Ureter (tissue), 1 donor: Measurements from ENCODE around the gene UTP3. TPM values are rescaled to one million over a fixed set of nuclear protein-coding genes. Genes with fewer than 3 reads are reported as not detected.

ENCODE experiments used
- total RNA-seq: library from RNA; stranded (reverse); gene quantifications from one replicate; pipeline ENCODE4 v1.2.4, GENCODE V29; 2023
- donor health status: DM: yes; HTN: yes; CAD: no.

Gene UTP3
- total RNA-seq, 1 donor from 2014 or later: 26.0 TPM

Other genes starting within 250 kb of the UTP3 start
- gene MUC7, start 216.3 kb upstream of the UTP3 start, total RNA-seq: not detected
- gene AMTN, start 170.0 kb upstream of the UTP3 start, total RNA-seq: not detected
- gene AMBN, start 96.3 kb upstream of the UTP3 start, total RNA-seq: not detected
- gene ENAM, start 59.8 kb upstream of the UTP3 start, total RNA-seq: 0.05 TPM
- 374 TPM for gene JCHAIN, start 22.0 kb upstream of the UTP3 start, total RNA-seq
- 89.2 TPM for gene RUFY3, start 33.4 kb downstream of the UTP3 start, total RNA-seq
- 72.4 TPM for gene GRSF1, start 151.4 kb downstream of the UTP3 start, total RNA-seq
- gene MOB1B, start 213.8 kb downstream of the UTP3 start, total RNA-seq: 23.4 TPM